ENCODE data around the gene CCDC171.

- TF ChIP-seq POLR2AphosphoS5 (IDR thresholded peaks at IDR 0.05; ENCODE audit: low read depth, low read length) (no peak), CTCF (IDR thresholded peaks at IDR 0.05 in 2 of 3, conservative IDR thresholded peaks at IDR 0.05 in 1 of 3; ENCODE audit: borderline replicate concordance in 1 of 3, insufficient read depth in 1 of 3, low read depth in 2 of 3, low read length in 2 of 3) (no peak), POLR2A (IDR thresholded peaks at IDR 0.05; ENCODE audit: borderline replicate concordance, extremely low read depth, insufficient read depth, insufficient read length) (no peak), MAX (IDR thresholded peaks at IDR 0.05) (no peak), EZH2 (IDR thresholded peaks at IDR 0.05) (no peak), REST (IDR thresholded peaks at IDR 0.05; ENCODE audit: low read depth) (no peak), YY1 (IDR thresholded peaks at IDR 0.05; ENCODE audit: extremely low read depth, insufficient replicate concordance, low read depth, low read length) (no peak), SRF (IDR thresholded peaks at IDR 0.05; ENCODE audit: low read depth) (no peak), ZNF274 (IDR thresholded peaks at IDR 0.05; ENCODE audit: low read depth, low read length) (no peak), FOSL1 (IDR thresholded peaks at IDR 0.05; ENCODE audit: low read depth) (no peak)
Measured at GRCh38 chr9:15882328-15882727, 329.5 kb downstream of the CCDC171 start.
